Kidney epithelial cell (primary cell): ENCODE measurements around the gene VEZF1. TPM values are rescaled to one million over a fixed set of nuclear protein-coding genes. Genes with fewer than 3 reads are reported as not detected.

Experiments used
- DNase-seq: peaks from one replicate; pipeline ENCODE4 v3.0.0-alpha.2; 2010; ENCODE audit warnings: low read depth
- H3K27me3 ChIP-seq: 2 replicates; pipeline ENCODE4 v1.6.0; 2011; ENCODE audit warnings: low read length; ENCODE audit not compliant: control insufficient read depth, insufficient read depth
- H3K36me3 ChIP-seq: 2 replicates; pipeline ENCODE4 v1.5.1; 2011; ENCODE audit warnings: low read length; ENCODE audit not compliant: control insufficient read depth, insufficient read depth
- H3K4me3 ChIP-seq: 2 replicates; pipeline ENCODE4 v1.5.1; 2011; ENCODE audit warnings: low read depth, mild to moderate bottlenecking, control low read depth, low read length
- CTCF ChIP-seq: IDR thresholded peaks from 2 replicates; pipeline ENCODE4 v1.5.1; 2011; ENCODE audit warnings: mild to moderate bottlenecking, moderate library complexity, low read length, control low read depth, inconsistent platforms; ENCODE audit not compliant: insufficient read depth, poor library complexity, severe bottlenecking
- total RNA-seq: library from RNA; depleted of rRNA; stranded (reverse); fragments of >200 nt; gene quantifications from 2 replicates; pipeline ENCODE4 v1.2.3, GENCODE V29; 2015

The VEZF1 gene
- total RNA-seq, 1 donor from 2014 or later = 78.3 TPM

GRCh38 chr17:58019039-58019438, 31.0 kb upstream of the VEZF1 start:
- no peaks in the 10 kb centered on the region for H3K36me3 ChIP-seq
- H3K4me3 ChIP-seq = no peak overlapping the region
- no peak for DNase-seq
- no peak for TF ChIP-seq CTCF
- no peaks in the 10 kb centered on the region for H3K27me3 ChIP-seq

GRCh38 chr17:58010067-58010799, 22.2 kb upstream of the VEZF1 start:
- TF ChIP-seq CTCF = no peak
- no peak for DNase-seq
- no peaks in the 10 kb centered on the region for H3K27me3 ChIP-seq
- H3K36me3 ChIP-seq = peaks cover 1% of the 10 kb centered on the region
- no peak overlapping the region for H3K4me3 ChIP-seq

- DNase-seq = no peak
- Histone ChIP-seq H3K36me3 (peaks cover 1% of the 10 kb centered on the region), H3K27me3 (no peaks in the 10 kb centered on the region), H3K4me3 (peak overlapping the region; percentile 94)
- TF ChIP-seq CTCF = no peak
Measured at GRCh38 chr17:58007781-58008706, 20.0 kb upstream of the VEZF1 start.

- H3K27me3 ChIP-seq = no peaks in the 10 kb centered on the region
- peak; percentile 74 for DNase-seq
- TF ChIP-seq CTCF = no peak
- peaks cover 1% of the 10 kb centered on the region for H3K36me3 ChIP-seq
- H3K4me3 ChIP-seq = peak within 1 kb of the TSS; percentile 94
Measured at GRCh38 chr17:58006924-58007780, 19.1 kb upstream of the VEZF1 start, which contains the start of gene SRSF1. Gene SRSF1 (minus strand): TSS chr17:58007246. CDS start chr17:58007137, 109 bp downstream.

GRCh38 chr17:58006560-58006923, 18.5 kb upstream of the VEZF1 start:
- Histone ChIP-seq H3K4me3 (peak overlapping the region; percentile 94), H3K27me3 (no peaks in the 10 kb centered on the region), H3K36me3 (peaks cover 1% of the 10 kb centered on the region)
- DNase-seq = no peak
- TF ChIP-seq CTCF = no peak
